Keratinocyte (primary cell): ENCODE measurements around the gene LEKR1.

Experiments used
- EZH2 ChIP-seq: IDR thresholded peaks from one replicate; pipeline ENCODE4 v1.6.1; 2012; ENCODE audit warnings: inconsistent platforms, mild to moderate bottlenecking, low read length, moderate library complexity
- TF ChIP-seq, protein P1 (sequence below), 3 experiments: IDR thresholded peaks in 1 of 3; conservative IDR thresholded peaks in 1 of 3; optimal IDR thresholded peaks in 1 of 3; 2 replicates in 2 of 3; 3 replicates in 1 of 3; pipeline versions ENCODE3 to v1.5.1; 2011; ENCODE audit warnings: low read length in 3 of 3, mild to moderate bottlenecking in 3 of 3, moderate library complexity in 2 of 3, control low read depth in 1 of 3, inconsistent platforms in 1 of 3; ENCODE audit not compliant: insufficient read depth in 2 of 3; ENCODE audit errors: extremely low read depth in 1 of 3

DNA sequence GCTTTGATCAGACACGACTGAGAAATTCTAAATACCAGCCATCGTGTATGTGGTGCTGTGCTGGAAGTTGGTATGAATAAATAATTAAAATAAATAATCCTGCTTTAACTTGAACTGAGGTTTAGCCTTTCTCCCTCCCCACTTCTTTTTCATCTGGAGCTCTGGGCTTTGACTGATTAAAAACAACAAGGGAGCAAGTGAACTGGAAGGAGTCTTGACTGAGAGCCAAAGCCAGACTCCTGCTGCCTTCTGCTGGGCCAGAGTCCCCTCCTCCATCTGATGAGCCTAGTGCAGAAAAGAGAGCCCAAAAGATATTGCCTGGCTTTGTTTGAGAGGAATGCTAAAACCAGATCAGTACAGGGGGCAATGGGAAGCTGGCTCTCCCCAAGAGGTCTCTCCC, 237.8 kb downstream of the LEKR1 start:
- no peak for TF ChIP-seq EZH2
- TF ChIP-seq, protein P1, sequence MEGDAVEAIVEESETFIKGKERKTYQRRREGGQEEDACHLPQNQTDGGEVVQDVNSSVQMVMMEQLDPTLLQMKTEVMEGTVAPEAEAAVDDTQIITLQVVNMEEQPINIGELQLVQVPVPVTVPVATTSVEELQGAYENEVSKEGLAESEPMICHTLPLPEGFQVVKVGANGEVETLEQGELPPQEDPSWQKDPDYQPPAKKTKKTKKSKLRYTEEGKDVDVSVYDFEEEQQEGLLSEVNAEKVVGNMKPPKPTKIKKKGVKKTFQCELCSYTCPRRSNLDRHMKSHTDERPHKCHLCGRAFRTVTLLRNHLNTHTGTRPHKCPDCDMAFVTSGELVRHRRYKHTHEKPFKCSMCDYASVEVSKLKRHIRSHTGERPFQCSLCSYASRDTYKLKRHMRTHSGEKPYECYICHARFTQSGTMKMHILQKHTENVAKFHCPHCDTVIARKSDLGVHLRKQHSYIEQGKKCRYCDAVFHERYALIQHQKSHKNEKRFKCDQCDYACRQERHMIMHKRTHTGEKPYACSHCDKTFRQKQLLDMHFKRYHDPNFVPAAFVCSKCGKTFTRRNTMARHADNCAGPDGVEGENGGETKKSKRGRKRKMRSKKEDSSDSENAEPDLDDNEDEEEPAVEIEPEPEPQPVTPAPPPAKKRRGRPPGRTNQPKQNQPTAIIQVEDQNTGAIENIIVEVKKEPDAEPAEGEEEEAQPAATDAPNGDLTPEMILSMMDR (optimal IDR thresholded peaks at IDR 0.05 in 1 of 3, IDR thresholded peaks at IDR 0.05 in 1 of 3, conservative IDR thresholded peaks at IDR 0.05 in 1 of 3; ENCODE audit: extremely low read depth in 1 of 3, insufficient read depth in 2 of 3, low read length in 3 of 3) = no peak
